ENCODE data around the gene CD8B2. TPM values are rescaled to one million over a fixed set of nuclear protein-coding genes. Genes with fewer than 3 reads are reported as not detected.
"Not testable (repeated sequence)": the region's sequence is repeated elsewhere in the genome, so short reads cannot be mapped to it uniquely, and the experiment has no call there.

Gene CD8B2
- total and polyA plus RNA-seq, 3 donors from 2014 or later: 0.16 to 0.25 TPM; not detected in 1

DNA sequence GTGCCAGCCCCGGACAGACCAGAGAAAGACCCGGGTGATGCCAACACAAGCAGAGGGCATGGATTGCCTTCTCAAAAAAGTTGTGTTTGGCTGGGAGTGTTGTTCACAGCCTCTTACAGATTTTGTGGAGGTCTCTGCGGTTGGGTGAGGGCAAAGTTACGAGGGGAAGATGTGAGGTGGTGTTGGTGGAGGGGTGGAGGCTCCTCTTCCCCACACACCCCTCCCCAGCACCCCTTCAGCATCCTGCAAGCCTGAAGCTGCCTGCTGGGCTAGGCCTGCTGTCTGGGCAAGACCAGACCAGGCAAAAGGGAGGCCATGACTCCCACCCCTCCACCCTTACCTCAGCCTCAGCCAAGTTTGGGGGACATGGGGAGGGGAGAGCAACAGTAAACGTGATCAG, 26.2 kb downstream of the CD8B2 start:
- intact Hi-C loops (cut with DNase I; ENCODE audit: low total_unique reads); H3K36me3 ChIP-seq (ENCODE audit: low read depth, missing control alignments); DNase-seq; H3K4me1 ChIP-seq; H3K9me3 ChIP-seq; H3K27me3 ChIP-seq; H3K27ac ChIP-seq; H3K4me3 ChIP-seq: not testable (repeated sequence)
- 85 to 100% methylated on average over 1 to 2 of the region's 5 CpGs for WGBS, 2 donors

GRCh38 chr2:106514827-106515226, 27.7 kb downstream of the CD8B2 start:
- H3K4me1 ChIP-seq; H3K9me3 ChIP-seq; H3K36me3 ChIP-seq (ENCODE audit: low read depth, missing control alignments); intact Hi-C loops (cut with DNase I; ENCODE audit: low total_unique reads); H3K4me3 ChIP-seq; H3K27ac ChIP-seq; DNase-seq; H3K27me3 ChIP-seq: not testable (repeated sequence)
- WGBS, 2 donors: 67 to 98% methylated on average over 3 of the region's 3 CpGs

DNA sequence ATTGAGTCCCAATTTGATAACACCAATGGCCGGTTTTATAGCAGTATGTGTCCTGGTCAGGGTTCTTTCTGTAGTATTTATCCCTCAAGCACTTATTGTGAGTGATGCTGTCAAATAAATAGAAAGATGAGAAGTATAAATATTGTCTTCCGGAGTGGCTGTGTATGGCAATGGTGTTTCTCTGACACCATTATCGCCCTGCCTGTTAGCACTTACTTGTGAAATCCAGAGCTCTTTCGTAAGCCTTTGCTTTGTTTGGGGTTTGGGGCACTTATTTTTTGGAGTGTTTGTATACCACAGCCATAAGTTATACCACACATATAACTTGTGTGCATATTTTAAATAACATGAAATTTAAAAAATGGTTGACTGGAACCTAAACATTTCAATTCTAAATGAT, 29.3 kb downstream of the CD8B2 start:
- Histone ChIP-seq H3K4me1 (no peaks in the 10 kb centered on the region), H3K9me3 (no peaks in the 10 kb centered on the region), H3K27me3 (no peaks in the 10 kb centered on the region), H3K27ac (no peak overlapping the region), H3K36me3 (ENCODE audit: low read depth, missing control alignments) (no peaks in the 10 kb centered on the region), H3K4me3 (no peak overlapping the region)
- intact Hi-C loops (cut with DNase I; ENCODE audit: low total_unique reads): no loop called here
- TF ChIP-seq, protein P1, sequence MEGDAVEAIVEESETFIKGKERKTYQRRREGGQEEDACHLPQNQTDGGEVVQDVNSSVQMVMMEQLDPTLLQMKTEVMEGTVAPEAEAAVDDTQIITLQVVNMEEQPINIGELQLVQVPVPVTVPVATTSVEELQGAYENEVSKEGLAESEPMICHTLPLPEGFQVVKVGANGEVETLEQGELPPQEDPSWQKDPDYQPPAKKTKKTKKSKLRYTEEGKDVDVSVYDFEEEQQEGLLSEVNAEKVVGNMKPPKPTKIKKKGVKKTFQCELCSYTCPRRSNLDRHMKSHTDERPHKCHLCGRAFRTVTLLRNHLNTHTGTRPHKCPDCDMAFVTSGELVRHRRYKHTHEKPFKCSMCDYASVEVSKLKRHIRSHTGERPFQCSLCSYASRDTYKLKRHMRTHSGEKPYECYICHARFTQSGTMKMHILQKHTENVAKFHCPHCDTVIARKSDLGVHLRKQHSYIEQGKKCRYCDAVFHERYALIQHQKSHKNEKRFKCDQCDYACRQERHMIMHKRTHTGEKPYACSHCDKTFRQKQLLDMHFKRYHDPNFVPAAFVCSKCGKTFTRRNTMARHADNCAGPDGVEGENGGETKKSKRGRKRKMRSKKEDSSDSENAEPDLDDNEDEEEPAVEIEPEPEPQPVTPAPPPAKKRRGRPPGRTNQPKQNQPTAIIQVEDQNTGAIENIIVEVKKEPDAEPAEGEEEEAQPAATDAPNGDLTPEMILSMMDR (IDR thresholded peaks at IDR 0.05): no peak
- no peak for TF ChIP-seq POLR2A (IDR thresholded peaks at IDR 0.05)
- 90 to 93% methylated on average over 4 of the region's 4 CpGs for whole genome bisulfite sequencing, 2 donors
- no peak for DNase-seq

DNA sequence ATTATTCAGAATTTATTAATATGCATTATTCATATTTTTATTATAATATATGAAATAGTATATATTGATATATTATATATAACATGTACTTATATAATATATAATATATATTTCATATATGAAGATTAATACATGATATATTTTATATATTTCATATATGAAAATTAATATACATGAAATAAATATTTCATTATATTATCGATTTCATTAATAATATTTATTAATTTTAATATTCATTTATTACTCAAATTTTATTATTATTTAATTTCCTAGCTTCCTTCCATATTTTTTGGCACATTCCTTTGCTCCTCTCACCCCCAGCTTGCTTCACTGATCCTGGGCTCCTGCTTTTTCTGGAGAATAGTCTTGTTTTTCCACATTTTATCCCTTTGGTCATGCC, 29.7 kb downstream of the CD8B2 start:
- 75 to 82% methylated on average over 1 of the region's 1 CpG for WGBS, 2 donors
- DNase-seq: no peak
- intact Hi-C loops (cut with DNase I; ENCODE audit: low total_unique reads): no loop called here
- Histone ChIP-seq H3K9me3 (no peaks in the 10 kb centered on the region), H3K27ac (no peak overlapping the region), H3K4me1 (no peaks in the 10 kb centered on the region), H3K27me3 (no peaks in the 10 kb centered on the region), H3K36me3 (ENCODE audit: low read depth, missing control alignments) (no peaks in the 10 kb centered on the region), H3K4me3 (no peak overlapping the region)
- TF ChIP-seq, protein P1 (IDR thresholded peaks at IDR 0.05): no peak
- no peak for TF ChIP-seq POLR2A (IDR thresholded peaks at IDR 0.05)

- intact Hi-C loops (cut with DNase I; ENCODE audit: low total_unique reads): no loop called here
- no peak overlapping the region for H3K27ac ChIP-seq
- WGBS, 2 donors: 76 to 77% methylated on average over 11 of the region's 11 CpGs
- no peak for DNase-seq
- H3K4me3 ChIP-seq: no peak overlapping the region
- TF ChIP-seq, protein P1 (IDR thresholded peaks at IDR 0.05): no peak
- no peak for TF ChIP-seq POLR2A (IDR thresholded peaks at IDR 0.05)
- H3K36me3 ChIP-seq (ENCODE audit: low read depth, missing control alignments): no peaks in the 10 kb centered on the region
- H3K9me3 ChIP-seq: no peaks in the 10 kb centered on the region
- no peaks in the 10 kb centered on the region for H3K4me1 ChIP-seq
- no peaks in the 10 kb centered on the region for H3K27me3 ChIP-seq
Measured at GRCh38 chr2:106517329-106517728, 30.2 kb downstream of the CD8B2 start.

DNA sequence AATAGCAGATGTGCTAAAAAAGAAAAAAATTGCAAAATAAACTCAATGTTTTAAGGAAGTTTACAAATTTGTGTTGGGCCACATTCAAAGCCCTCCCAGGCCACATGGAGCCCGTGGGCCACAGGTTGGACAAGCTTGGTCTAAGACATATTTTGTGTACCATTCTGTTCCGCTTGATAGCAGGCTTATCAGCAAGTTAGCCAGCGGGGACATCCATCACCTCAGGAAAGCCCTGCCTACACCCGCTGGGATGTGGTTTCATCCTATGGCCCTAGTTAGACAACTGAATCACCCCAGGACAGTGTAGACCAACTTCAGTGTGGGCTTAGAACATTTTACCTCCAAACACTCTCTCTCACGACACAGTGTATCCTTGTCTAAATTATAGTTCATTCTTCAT, 32.6 kb downstream of the CD8B2 start:
- 70 to 79% methylated on average over 5 of the region's 5 CpGs for WGBS, 2 donors
- intact Hi-C loops (cut with DNase I; ENCODE audit: low total_unique reads): no loop called here
- Histone ChIP-seq H3K27me3 (no peaks in the 10 kb centered on the region), H3K4me1 (no peaks in the 10 kb centered on the region), H3K36me3 (ENCODE audit: low read depth, missing control alignments) (no peaks in the 10 kb centered on the region), H3K9me3 (no peaks in the 10 kb centered on the region), H3K27ac (no peak overlapping the region), H3K4me3 (no peak overlapping the region)
- DNase-seq: no peak
- TF ChIP-seq POLR2A (IDR thresholded peaks at IDR 0.05): no peak
